Endothelial cell of umbilical vein (primary cell): ENCODE measurements around the gene PDLIM5. TPM values are rescaled to one million over a fixed set of nuclear protein-coding genes. Genes with fewer than 3 reads are reported as not detected.

ENCODE experiments used
- BruUV-seq: library from RNA; stranded (reverse); fragments of 400-500 nt; replicated peaks from 2 replicates; lab custom pipeline; 2021; lab: Mats Ljungman, UMichigan
- CTCF ChIA-PET: fragments of 300-600, 350-600 bp; sonication (Branson Sonifier 250); formaldehyde crosslinking; loops from one replicate; lab custom pipeline; 2021; ENCODE audit warnings: antibody characterized with exemption, inconsistent platforms; lab: Charles Lee
- POLR2A ChIA-PET: fragments of 300-600, 350-600 bp; sonication (Branson Sonifier 250); formaldehyde crosslinking; loops from one replicate; lab custom pipeline; 2021; ENCODE audit warnings: antibody characterized with exemption, inconsistent platforms; lab: Charles Lee
- DNase-seq: peaks from one replicate; pipeline ENCODE4 v3.0.0-alpha.2; 2011; ENCODE audit warnings: low read depth, low spot score
- FAIRE-seq: peaks from 2 replicates; lab custom pipeline; 2011; peaks lifted over from hg19 to GRCh38; lab: Jason Lieb, UNC
- H2AFZ ChIP-seq: 2 replicates; pipeline ENCODE4 v1.6.0; 2012; ENCODE audit warnings: low read depth, low read length, control low read depth, inconsistent platforms
- H3K27ac ChIP-seq: 2 replicates; pipeline ENCODE4 v1.5.1; 2011; ENCODE audit warnings: low read depth, mild to moderate bottlenecking, control low read depth, low read length, moderate library complexity; ENCODE audit not compliant: insufficient read depth
- H3K27me3 ChIP-seq, 2 experiments: 2 replicates each; pipeline versions ENCODE4 v1.6.0 to v1.6.1; 2011; ENCODE audit warnings: low read length in 2 of 2, mixed read lengths in 1 of 2; ENCODE audit not compliant: control insufficient read depth in 2 of 2, insufficient read depth in 2 of 2
- H3K36me3 ChIP-seq, 2 experiments: 2 replicates in 1 of 2; 3 replicates in 1 of 2; pipeline ENCODE4 v1.5.1; 2011; ENCODE audit warnings: low read length in 2 of 2, mild to moderate bottlenecking in 1 of 2, moderate library complexity in 1 of 2; ENCODE audit not compliant: control insufficient read depth in 2 of 2, insufficient read depth in 2 of 2; ENCODE audit errors: extremely low read depth in 1 of 2
- H3K4me1 ChIP-seq: 3 replicates; pipeline ENCODE4 v1.5.1; 2011; ENCODE audit warnings: mild to moderate bottlenecking, low read length; ENCODE audit not compliant: control insufficient read depth, insufficient read depth; ENCODE audit errors: extremely low read depth
- H3K4me2 ChIP-seq: 2 replicates; pipeline ENCODE4 v1.6.1; 2011; ENCODE audit warnings: low read length, control low read depth, mixed read lengths; ENCODE audit not compliant: insufficient read depth
- H3K4me3 ChIP-seq, 3 experiments: fragments of 200-600 bp in 1 of 3; sonication (generic), shearing (Covaris generic) in 1 of 3; replicated peaks in 1 of 3; 2 replicates each; pipeline ENCODE4 v1.5.1; 2011 to 2016; ENCODE audit warnings: control low read depth in 3 of 3, low read length in 3 of 3, mild to moderate bottlenecking in 2 of 3, inconsistent platforms in 1 of 3, low read depth in 1 of 3, moderate library complexity in 1 of 3; ENCODE audit not compliant: insufficient read depth in 1 of 3
- H3K79me2 ChIP-seq: 2 replicates; pipeline ENCODE4 v1.6.0; 2012; ENCODE audit warnings: low read length, inconsistent platforms; ENCODE audit not compliant: control insufficient read depth, insufficient read depth
- H3K9ac ChIP-seq: replicated peaks from 2 replicates; pipeline ENCODE3; 2011; ENCODE audit warnings: low read length, control low read depth; ENCODE audit not compliant: insufficient read depth; ENCODE audit errors: extremely low read depth
- H3K9me1 ChIP-seq: replicated peaks from 3 replicates; pipeline ENCODE4 v1.6.0; 2011; ENCODE audit warnings: mild to moderate bottlenecking, low read length; ENCODE audit not compliant: control insufficient read depth, insufficient read depth; ENCODE audit errors: extremely low read depth
- H3K9me3 ChIP-seq: replicated peaks from 2 replicates; pipeline ENCODE4 v1.5.1; 2012; ENCODE audit warnings: low read length, inconsistent platforms; ENCODE audit not compliant: control insufficient read depth, insufficient read depth
- H4K20me1 ChIP-seq: replicated peaks from 2 replicates; pipeline ENCODE3; 2011; ENCODE audit warnings: mild to moderate bottlenecking, low read length; ENCODE audit not compliant: control insufficient read depth, insufficient read depth; ENCODE audit errors: extremely low read depth
- CTCF ChIP-seq, 2 donors: IDR thresholded peaks; 1 replicate in 1 of 2; 2 replicates in 1 of 2; pipeline ENCODE4 v1.5.1; 2011; ENCODE audit warnings: low read length in 2 of 2, mild to moderate bottlenecking in 2 of 2, moderate library complexity in 2 of 2, control low read depth in 1 of 2, inconsistent platforms in 1 of 2, low read depth in 1 of 2; ENCODE audit not compliant: insufficient read depth in 1 of 2; ENCODE audit errors: extremely low read depth in 1 of 2
- EZH2 ChIP-seq: IDR thresholded peaks from 2 replicates; pipeline ENCODE4 v1.6.1; 2012; ENCODE audit warnings: borderline replicate concordance, low read depth, mild to moderate bottlenecking, moderate library complexity, low read length, inconsistent platforms; ENCODE audit not compliant: severe bottlenecking
- FOS ChIP-seq: IDR thresholded peaks from 2 replicates; pipeline ENCODE4 v1.6.1; 2011; ENCODE audit warnings: mild to moderate bottlenecking, low read length, moderate library complexity, borderline replicate concordance; ENCODE audit not compliant: insufficient read depth
- GATA2 ChIP-seq: IDR thresholded peaks from 2 replicates; pipeline ENCODE4 v1.7.0; 2011; ENCODE audit warnings: low read depth, mild to moderate bottlenecking, moderate library complexity, mixed read lengths, low read length; ENCODE audit not compliant: insufficient read length, insufficient read depth
- JUN ChIP-seq: IDR thresholded peaks from 2 replicates; pipeline ENCODE4 v1.6.1; 2011; ENCODE audit warnings: borderline replicate concordance, low read depth; ENCODE audit not compliant: insufficient read length, insufficient read depth
- MAX ChIP-seq: IDR thresholded peaks from 2 replicates; pipeline ENCODE4 v1.6.1; 2011; ENCODE audit not compliant: insufficient read depth, insufficient read length
- MYC ChIP-seq: IDR thresholded peaks from one replicate; pipeline ENCODE4 v1.6.1; 2011; ENCODE audit warnings: mild to moderate bottlenecking, low read depth, low read length
- POLR2A ChIP-seq: IDR thresholded peaks from 2 replicates; pipeline ENCODE4 v1.6.1; 2012; ENCODE audit warnings: low read depth, mild to moderate bottlenecking, control low read depth, low read length
- POLR2AphosphoS5 ChIP-seq: IDR thresholded peaks from 2 replicates; pipeline ENCODE4 v1.6.1; 2012; ENCODE audit warnings: low read depth, mild to moderate bottlenecking, control low read depth, low read length, moderate library complexity; ENCODE audit not compliant: insufficient read depth
- dilution Hi-C: fragments of 300-500 bp; cut with MboI; formaldehyde crosslinking; loops from one replicate; pipeline ENCODE4 v1.15.0; 2019; ENCODE audit warnings: low sequenced_read_pairs; ENCODE audit not compliant: extremely low pct_ligation_motif_present
- intact Hi-C: fragments of 100-400 bp; cut with micrococcal nuclease; formaldehyde crosslinking; loops from one replicate; pipeline ENCODE4 v1.10.0; 2022
- polyA plus RNA-seq, 4 experiments: library from polyadenylated mRNA; depleted of rRNA in 3 of 4; stranded (reverse) in 3 of 4; unstranded in 1 of 4; fragments of >200 nt; gene quantifications; 2 replicates each; pipeline versions ENCODE4 v1.2.1 to v1.2.3, GENCODE V29; 2011 to 2012; ENCODE audit warnings: missing spikeins in 1 of 4
- total RNA-seq: library from RNA; stranded (reverse); gene quantifications from 2 replicates; pipeline ENCODE4 v1.2.3, GENCODE V29; 2021

Gene PDLIM5
- total and polyA plus RNA-seq, 2 donors (not counting 3 experiments of a cell fraction or from before 2014, with no cell fraction given), result 243 to 310 TPM

GRCh38 chr4:94629837-94630236 is 178.1 kb downstream of the PDLIM5 start:
- CTCF ChIA-PET, result no interaction called here
- Histone ChIP-seq H3K27ac (no peak overlapping the region), H3K9ac (no peak overlapping the region), H3K9me3 (no peaks in the 10 kb centered on the region), H3K9me1 (no peaks in the 10 kb centered on the region), H4K20me1 (no peaks in the 10 kb centered on the region), H2AFZ (no peak overlapping the region), H3K4me1 (peaks cover 7% of the 10 kb centered on the region), H3K4me2 (no peak overlapping the region), H3K27me3 (no peaks in the 10 kb centered on the region), H3K36me3 (peaks cover 4 to 8% of the 10 kb centered on the region in 2 experiments), H3K79me2 (peaks cover 18% of the 10 kb centered on the region), H3K4me3 (no peak overlapping the region)
- FAIRE-seq, result no peak
- POLR2A ChIA-PET, result no interaction called here
- no TSS peak for BruUV-seq
- DNase-seq, result no peak
- intact Hi-C loops, result no loop called here
- dilution Hi-C loops, result no loop called here
- TF ChIP-seq MYC (no peak), POLR2A (no peak), MAX (no peak), GATA2 (no peak), POLR2AphosphoS5 (no peak), CTCF (IDR thresholded peaks at IDR 0.05; ENCODE audit: extremely low read depth in 1 of 2, insufficient read depth in 1 of 2, low read depth in 1 of 2, low read length in 2 of 2) (no peak), EZH2 (no peak), FOS (no peak), JUN (no peak)
